ENCODE results near the gene PPFIA2. TPM values are rescaled to one million over a fixed set of nuclear protein-coding genes. Genes with fewer than 3 reads are reported as not detected.

The PPFIA2 gene
- total RNA-seq = 1 to 10 TPM in 2 of 4 donors, under 1 TPM in 2; 0.69 to 9.1 (median 1.2) TPM

DNA sequence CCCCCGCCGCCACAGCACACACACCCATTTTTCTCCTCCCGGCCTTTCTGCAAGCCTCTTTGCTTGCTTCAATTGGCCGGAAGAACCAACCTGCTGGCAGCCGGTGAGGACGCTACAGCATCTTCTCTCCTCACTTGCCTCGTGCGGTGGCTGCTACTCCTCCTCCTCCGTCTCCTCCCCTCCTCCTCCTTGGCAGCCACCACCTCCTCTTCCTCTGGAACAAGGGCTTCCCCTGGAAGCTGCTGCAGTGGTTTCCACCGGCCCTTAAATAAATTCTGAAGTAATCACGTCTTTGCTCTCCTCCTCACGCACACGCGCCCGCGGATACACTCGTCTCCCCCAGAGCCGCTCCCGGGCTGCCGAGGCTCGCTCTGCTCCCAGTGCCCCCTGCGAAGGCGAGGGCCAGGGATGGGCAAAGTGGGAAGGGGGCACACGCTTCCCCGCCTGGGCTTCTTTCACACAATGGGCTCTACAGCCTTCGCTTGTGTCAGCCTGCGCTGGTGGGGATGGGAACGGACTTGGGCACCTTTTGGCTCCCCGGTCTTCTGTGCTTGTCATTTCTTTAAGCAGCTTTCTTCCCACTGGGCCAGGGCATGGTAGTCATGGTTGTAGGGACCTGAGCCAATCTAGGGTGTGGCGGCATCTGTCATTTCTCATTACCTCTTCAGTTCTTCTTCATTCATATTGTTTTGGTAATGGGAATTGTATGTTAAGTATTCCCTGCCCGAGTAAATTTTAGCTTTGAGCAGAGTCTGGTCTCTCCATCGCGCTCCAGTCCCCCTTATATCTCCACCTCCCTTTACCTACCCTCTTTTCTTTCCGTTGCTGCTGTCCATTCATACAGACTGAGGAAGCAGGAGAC lies at the start of gene PPFIA2:
Gene PPFIA2 (minus strand): TSS at position 161 of the 862 bp plus-strand sequence.
- DNase-seq (ENCODE audit: low spot score) (no peak), ATAC-seq (ENCODE audit: low FRiP score) (no peak)

DNA sequence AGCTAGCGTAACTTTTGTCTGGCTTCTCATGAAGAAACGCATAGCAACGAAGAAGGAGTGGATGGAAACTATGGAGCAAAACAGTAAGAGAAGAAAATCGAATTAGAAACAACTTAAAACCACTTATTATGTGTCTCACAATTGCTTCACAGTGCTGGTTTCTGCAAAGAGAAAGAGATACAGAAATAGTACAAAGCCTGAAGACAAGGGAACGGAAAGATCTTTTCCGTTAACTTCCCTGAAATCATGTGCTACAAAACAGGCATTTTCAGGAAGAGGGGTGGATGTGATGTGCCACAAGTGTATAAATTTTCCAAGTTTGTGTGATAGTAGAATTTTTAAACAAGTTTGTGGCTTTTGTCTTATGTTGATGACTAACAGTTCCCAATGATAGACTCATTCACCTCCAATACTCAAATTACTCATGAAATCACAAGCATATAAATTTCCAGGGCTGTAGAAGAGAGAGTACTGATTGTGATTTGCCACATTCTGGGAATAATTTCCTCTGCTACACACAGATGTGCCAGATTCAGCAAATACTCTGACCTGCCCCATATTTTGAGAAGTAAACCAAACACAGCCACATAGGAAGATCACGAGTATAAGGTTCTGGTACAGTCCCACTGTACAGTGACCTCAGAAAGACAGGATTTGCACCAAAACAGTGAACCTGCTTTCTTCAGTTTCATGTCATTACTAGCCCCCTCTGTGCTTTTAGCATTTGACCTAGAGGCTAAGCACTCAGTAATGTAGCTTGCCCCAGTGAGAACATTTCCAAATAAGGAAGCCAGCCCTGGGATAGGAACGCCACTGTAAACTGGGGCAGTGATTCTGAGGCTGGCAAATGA lies 41.4 kb upstream of the PPFIA2 start:
- ATAC-seq (ENCODE audit: low FRiP score) (peak; percentile 23), DNase-seq (ENCODE audit: low spot score) (no peak)
- TF ChIP-seq, protein P1, sequence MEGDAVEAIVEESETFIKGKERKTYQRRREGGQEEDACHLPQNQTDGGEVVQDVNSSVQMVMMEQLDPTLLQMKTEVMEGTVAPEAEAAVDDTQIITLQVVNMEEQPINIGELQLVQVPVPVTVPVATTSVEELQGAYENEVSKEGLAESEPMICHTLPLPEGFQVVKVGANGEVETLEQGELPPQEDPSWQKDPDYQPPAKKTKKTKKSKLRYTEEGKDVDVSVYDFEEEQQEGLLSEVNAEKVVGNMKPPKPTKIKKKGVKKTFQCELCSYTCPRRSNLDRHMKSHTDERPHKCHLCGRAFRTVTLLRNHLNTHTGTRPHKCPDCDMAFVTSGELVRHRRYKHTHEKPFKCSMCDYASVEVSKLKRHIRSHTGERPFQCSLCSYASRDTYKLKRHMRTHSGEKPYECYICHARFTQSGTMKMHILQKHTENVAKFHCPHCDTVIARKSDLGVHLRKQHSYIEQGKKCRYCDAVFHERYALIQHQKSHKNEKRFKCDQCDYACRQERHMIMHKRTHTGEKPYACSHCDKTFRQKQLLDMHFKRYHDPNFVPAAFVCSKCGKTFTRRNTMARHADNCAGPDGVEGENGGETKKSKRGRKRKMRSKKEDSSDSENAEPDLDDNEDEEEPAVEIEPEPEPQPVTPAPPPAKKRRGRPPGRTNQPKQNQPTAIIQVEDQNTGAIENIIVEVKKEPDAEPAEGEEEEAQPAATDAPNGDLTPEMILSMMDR (IDR thresholded peaks at IDR 0.05) = no peak

More for the DNA sequence above, at the start of gene PPFIA2:
- TF ChIP-seq, protein P1 (IDR thresholded peaks at IDR 0.05) = no peak

DNA sequence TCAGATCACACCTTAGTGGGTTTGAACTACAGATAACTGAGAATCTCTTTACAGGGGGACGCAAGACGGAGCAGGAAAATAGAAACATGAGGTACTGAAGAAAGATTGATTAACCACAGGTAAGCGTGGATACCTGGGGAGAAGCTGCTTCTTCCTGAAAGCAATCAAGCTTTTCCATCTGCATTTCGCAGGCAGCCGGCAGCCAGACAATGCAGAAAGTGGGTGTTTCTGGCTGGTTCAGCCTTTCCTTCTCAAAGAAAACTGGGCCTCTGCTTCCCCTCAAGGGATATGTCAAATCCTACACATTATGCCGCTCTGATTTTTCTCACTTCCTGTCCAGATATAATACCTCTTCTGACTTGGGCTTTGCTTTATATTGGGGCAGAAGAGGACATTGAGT lies 39.1 kb upstream of the PPFIA2 start:
- TF ChIP-seq, protein P1 (IDR thresholded peaks at IDR 0.05) = no peak
- DNase-seq (ENCODE audit: low spot score) (no peak), ATAC-seq (ENCODE audit: low FRiP score) (no peak)

DNA sequence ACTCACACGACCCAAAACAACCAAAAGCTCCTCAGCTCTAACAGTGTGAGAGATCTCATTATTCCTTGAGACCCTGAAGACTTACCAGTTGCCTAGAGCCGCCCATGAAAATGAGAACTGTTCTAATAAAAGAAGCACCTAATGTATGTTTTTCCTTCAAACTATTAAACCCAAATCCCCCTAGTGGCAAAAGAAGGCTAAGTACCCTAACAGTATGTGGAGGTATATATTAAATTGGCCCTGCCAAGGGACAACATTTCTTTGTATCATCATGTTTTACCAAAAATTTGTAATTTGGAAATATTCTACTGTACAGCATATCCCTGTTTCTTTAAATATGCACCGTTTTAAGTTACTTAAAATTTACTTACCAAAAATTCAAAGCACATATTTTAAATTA lies 38.0 kb upstream of the PPFIA2 start:
- TF ChIP-seq, protein P1 (IDR thresholded peaks at IDR 0.05) = no peak
- DNase-seq (ENCODE audit: low spot score) (no peak), ATAC-seq (ENCODE audit: low FRiP score) (no peak)

DNA sequence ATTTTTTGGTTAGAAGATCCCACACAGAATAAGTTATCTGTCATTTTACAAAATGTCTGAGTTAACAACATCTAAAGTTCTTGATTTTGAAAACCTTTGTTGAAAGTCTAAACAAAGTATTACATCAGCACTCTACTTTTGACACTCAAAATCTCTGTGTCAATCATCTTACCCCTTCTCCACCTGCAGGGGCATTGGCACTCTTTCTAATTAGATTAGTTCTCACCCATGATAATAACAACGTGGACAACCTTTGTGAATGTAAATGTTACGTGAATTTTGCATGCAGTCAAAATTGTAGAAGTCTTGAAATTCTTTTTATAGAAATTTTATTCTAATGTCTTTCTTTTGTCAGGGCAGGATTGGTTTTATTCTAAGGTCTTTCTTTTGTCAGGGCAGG lies 33.5 kb upstream of the PPFIA2 start:
- TF ChIP-seq, protein P1 (IDR thresholded peaks at IDR 0.05) = no peak
- no peak for ATAC-seq (ENCODE audit: low FRiP score)
- DNase-seq (ENCODE audit: low spot score) = no peak

DNA sequence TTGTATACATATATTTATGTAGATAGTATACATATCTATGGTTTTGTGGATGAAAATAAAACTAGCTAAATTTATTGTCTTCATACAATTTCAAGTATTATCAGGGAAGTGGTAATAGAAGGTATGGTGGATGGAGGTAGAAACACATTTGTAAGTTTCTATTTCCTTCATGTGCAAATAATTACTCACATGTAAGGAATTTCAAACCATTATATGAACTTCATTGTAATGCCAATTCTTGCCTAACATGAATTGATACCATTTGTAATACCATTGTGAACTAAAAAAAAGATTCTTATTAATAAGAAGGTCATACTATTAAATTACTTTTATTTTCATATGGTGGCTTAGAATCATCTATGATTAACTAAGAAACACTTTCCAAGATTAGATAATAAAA lies 20.1 kb upstream of the PPFIA2 start:
- ATAC-seq (ENCODE audit: low FRiP score) = no peak

More for the DNA sequence above, 20.1 kb upstream of the PPFIA2 start:
- no peak for DNase-seq (ENCODE audit: low spot score)
- TF ChIP-seq, protein P1 (IDR thresholded peaks at IDR 0.05) = no peak

Data from omental fat pad (tissue), 4 donors.